Osteoblast (primary cell): ENCODE results near the gene RFPL1. TPM values are rescaled to one million over a fixed set of nuclear protein-coding genes. Genes with fewer than 3 reads are reported as not detected.

Source experiments
- DNase-seq: peaks from one replicate; pipeline ENCODE4 v3.0.0; 2011; ENCODE audit warnings: low spot score, mixed read lengths; ENCODE audit not compliant: insufficient read length; ENCODE audit errors: missing footprints
- H2AFZ ChIP-seq: 2 replicates; pipeline ENCODE4 v1.6.0; 2011; ENCODE audit warnings: mild to moderate bottlenecking, low read length
- H3K27ac ChIP-seq: 2 replicates; pipeline ENCODE4 v1.5.1; 2011; ENCODE audit warnings: mild to moderate bottlenecking, low read depth, low read length, moderate library complexity
- H3K27me3 ChIP-seq: 2 replicates; pipeline ENCODE4 v1.6.0; 2012; ENCODE audit warnings: mild to moderate bottlenecking, control low read depth, inconsistent platforms, low read length, moderate library complexity; ENCODE audit not compliant: insufficient read depth
- H3K36me3 ChIP-seq: 2 replicates; pipeline ENCODE4 v1.5.1; 2011; ENCODE audit warnings: mild to moderate bottlenecking, low read length, control low read depth, moderate library complexity; ENCODE audit not compliant: insufficient read depth
- H3K4me1 ChIP-seq: 2 replicates; pipeline ENCODE4 v1.5.1; 2011; ENCODE audit warnings: mild to moderate bottlenecking, low read length, control low read depth, moderate library complexity; ENCODE audit not compliant: insufficient read depth
- H3K4me2 ChIP-seq: 2 replicates; pipeline ENCODE4 v1.6.0; 2011; ENCODE audit warnings: mild to moderate bottlenecking, low read length; ENCODE audit not compliant: insufficient read depth
- H3K4me3 ChIP-seq: fragments of 200-600 bp; sonication (generic); 3 replicates; pipeline ENCODE4 v1.5.1; 2012; ENCODE audit warnings: mild to moderate bottlenecking, low read length, inconsistent platforms; ENCODE audit not compliant: insufficient read depth
- H3K79me2 ChIP-seq: 2 replicates; pipeline ENCODE4 v1.6.0; 2012; ENCODE audit warnings: mild to moderate bottlenecking, low read length, control low read depth, inconsistent platforms; ENCODE audit not compliant: insufficient read depth
- H3K9me3 ChIP-seq: 2 replicates; pipeline ENCODE4 v1.5.1; 2011; ENCODE audit warnings: low read depth, low read length, control low read depth
- H4K20me1 ChIP-seq: 2 replicates; pipeline ENCODE4 v1.6.0; 2012; ENCODE audit warnings: mild to moderate bottlenecking, low read length, control low read depth; ENCODE audit not compliant: insufficient read depth
- CTCF ChIP-seq: IDR thresholded peaks from 2 replicates; pipeline ENCODE4 v1.5.1; 2011; ENCODE audit warnings: mild to moderate bottlenecking, low read depth, low read length, moderate library complexity; ENCODE audit errors: extremely low read depth
- total RNA-seq: library from RNA; depleted of rRNA; stranded (reverse); fragments of >200 nt; gene quantifications from 2 replicates; pipeline ENCODE4 v1.2.3, GENCODE V29; 2012

Gene RFPL1
- total RNA-seq, 1 donor = not detected

GRCh38 chr22:29434288-29434687, 4.1 kb upstream of the RFPL1 start:
- no peak for DNase-seq
- H3K36me3 ChIP-seq = no peaks in the 10 kb centered on the region
- no peak overlapping the region for H2AFZ ChIP-seq
- H3K4me2 ChIP-seq = no peak overlapping the region
- H3K27ac ChIP-seq = no peak overlapping the region
- no peak overlapping the region for H3K4me3 ChIP-seq
- H3K4me1 ChIP-seq = no peaks in the 10 kb centered on the region
- peaks cover 43% of the 10 kb centered on the region for H3K27me3 ChIP-seq
- TF ChIP-seq CTCF = no peak
- no peaks in the 10 kb centered on the region for H3K79me2 ChIP-seq
- no peaks in the 10 kb centered on the region for H4K20me1 ChIP-seq
- no peaks in the 10 kb centered on the region for H3K9me3 ChIP-seq

- Histone ChIP-seq H3K27me3 (peaks cover 33% of the 10 kb centered on the region), H3K4me2 (no peak overlapping the region), H3K4me3 (no peak overlapping the region), H3K9me3 (no peaks in the 10 kb centered on the region), H3K36me3 (no peaks in the 10 kb centered on the region), H3K4me1 (no peaks in the 10 kb centered on the region), H2AFZ (no peak overlapping the region), H3K79me2 (no peaks in the 10 kb centered on the region), H3K27ac (no peak overlapping the region), H4K20me1 (no peaks in the 10 kb centered on the region)
- DNase-seq = no peak
- no peak for TF ChIP-seq CTCF
These were observed 2.9 kb upstream of the RFPL1 start for GRCh38 chr22:29435236-29436136.

- Histone ChIP-seq H3K27me3 (peaks cover 5% of the 10 kb centered on the region), H3K9me3 (no peaks in the 10 kb centered on the region), H2AFZ (no peak overlapping the region), H3K36me3 (no peaks in the 10 kb centered on the region), H3K79me2 (no peaks in the 10 kb centered on the region), H3K4me2 (no peak overlapping the region), H4K20me1 (no peaks in the 10 kb centered on the region), H3K4me1 (no peaks in the 10 kb centered on the region), H3K27ac (no peak overlapping the region), H3K4me3 (no peak overlapping the region)
- TF ChIP-seq CTCF = no peak
- DNase-seq = no peak
These were observed 4.6 kb downstream of the RFPL1 start for GRCh38 chr22:29442976-29443375.

- Histone ChIP-seq H3K27me3 (peaks cover 5% of the 10 kb centered on the region), H3K4me1 (no peaks in the 10 kb centered on the region), H4K20me1 (no peaks in the 10 kb centered on the region), H3K4me2 (no peak overlapping the region), H3K36me3 (no peaks in the 10 kb centered on the region), H3K4me3 (no peak overlapping the region), H3K27ac (no peak overlapping the region), H2AFZ (no peak overlapping the region), H3K9me3 (no peaks in the 10 kb centered on the region), H3K79me2 (no peaks in the 10 kb centered on the region)
- no peak for DNase-seq
- TF ChIP-seq CTCF = no peak
These were observed 5.1 kb downstream of the RFPL1 start for GRCh38 chr22:29443452-29443851.
